DOHH2 (cell line): Measurements from ENCODE around the gene HTN1.
"Not testable (repeated sequence)": the region's sequence is repeated elsewhere in the genome, so short reads cannot be mapped to it uniquely, and the experiment has no call there.

Experiments
- CTCF ChIP-seq: fragments of 200-600 bp; sonication (generic); IDR thresholded peaks from one replicate; pipeline ENCODE4 v1.5.1; 2014; ENCODE audit warnings: antibody characterized with exemption, mild to moderate bottlenecking, low read depth, low read length; ENCODE audit not compliant: poor library complexity, severe bottlenecking
- EZH2phosphoT487 ChIP-seq: fragments of 200-600 bp; sonication (generic); IDR thresholded peaks from 2 replicates; pipeline ENCODE4 v1.6.1; 2017; ENCODE audit warnings: borderline replicate concordance, mild to moderate bottlenecking, antibody characterized with exemption, low read length, moderate library complexity, mixed read lengths

- not testable (repeated sequence) for TF ChIP-seq CTCF, EZH2phosphoT487
These were observed 12.7 kb upstream of the HTN1 start for GRCh38 chr4:70037559-70037958.
